Measurements from ENCODE around the gene SEPHS1.

DNA sequence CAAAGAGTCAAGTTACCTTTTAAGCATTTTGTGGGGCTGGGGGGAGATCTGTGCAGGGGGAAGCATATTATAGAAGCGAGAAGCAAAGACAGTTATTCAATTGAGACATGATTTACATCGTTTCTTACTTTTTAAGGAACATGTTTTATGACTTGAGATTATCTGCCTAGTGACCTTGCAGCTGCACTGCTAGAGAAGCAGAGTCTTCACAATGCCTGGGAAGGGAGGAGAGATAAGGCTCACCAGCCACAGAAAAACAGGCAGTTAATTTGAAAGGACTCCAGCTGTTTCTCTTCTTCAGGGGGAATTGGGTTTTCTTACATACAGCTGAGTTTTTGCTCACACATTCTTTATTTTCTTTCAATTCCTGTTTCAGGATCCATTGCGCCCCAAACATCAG lies 79.3 kb downstream of the SEPHS1 start:
- TF ChIP-seq, protein P1, sequence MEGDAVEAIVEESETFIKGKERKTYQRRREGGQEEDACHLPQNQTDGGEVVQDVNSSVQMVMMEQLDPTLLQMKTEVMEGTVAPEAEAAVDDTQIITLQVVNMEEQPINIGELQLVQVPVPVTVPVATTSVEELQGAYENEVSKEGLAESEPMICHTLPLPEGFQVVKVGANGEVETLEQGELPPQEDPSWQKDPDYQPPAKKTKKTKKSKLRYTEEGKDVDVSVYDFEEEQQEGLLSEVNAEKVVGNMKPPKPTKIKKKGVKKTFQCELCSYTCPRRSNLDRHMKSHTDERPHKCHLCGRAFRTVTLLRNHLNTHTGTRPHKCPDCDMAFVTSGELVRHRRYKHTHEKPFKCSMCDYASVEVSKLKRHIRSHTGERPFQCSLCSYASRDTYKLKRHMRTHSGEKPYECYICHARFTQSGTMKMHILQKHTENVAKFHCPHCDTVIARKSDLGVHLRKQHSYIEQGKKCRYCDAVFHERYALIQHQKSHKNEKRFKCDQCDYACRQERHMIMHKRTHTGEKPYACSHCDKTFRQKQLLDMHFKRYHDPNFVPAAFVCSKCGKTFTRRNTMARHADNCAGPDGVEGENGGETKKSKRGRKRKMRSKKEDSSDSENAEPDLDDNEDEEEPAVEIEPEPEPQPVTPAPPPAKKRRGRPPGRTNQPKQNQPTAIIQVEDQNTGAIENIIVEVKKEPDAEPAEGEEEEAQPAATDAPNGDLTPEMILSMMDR (IDR thresholded peaks at IDR 0.05; ENCODE audit: poor library complexity), result no peak
- no peak for TF ChIP-seq EZH2 (IDR thresholded peaks at IDR 0.05; ENCODE audit: borderline replicate concordance)
- TF ChIP-seq EZH2phosphoT487 (IDR thresholded peaks at IDR 0.05; ENCODE audit: low read depth, severe bottlenecking, unreplicated experiment), result no peak
